ENCODE measurements around the gene SYNGAP1.
"Not testable (repeated sequence)": the region's sequence is repeated elsewhere in the genome, so short reads cannot be mapped to it uniquely, and the experiment has no call there.

Gene SYNGAP1

GRCh38 chr6:33466075-33466735, 46.3 kb downstream of the SYNGAP1 start:
- in situ Hi-C loops (cut with MboI; ENCODE audit: low sequenced_read_pairs) = no loop called here

GRCh38 chr6:33467091-33467490, 47.2 kb downstream of the SYNGAP1 start:
- in situ Hi-C loops (cut with MboI; ENCODE audit: low sequenced_read_pairs) = no loop called here

- in situ Hi-C loops (cut with MboI; ENCODE audit: low sequenced_read_pairs) = no loop called here
Observed at GRCh38 chr6:33469661-33470060, 49.8 kb downstream of the SYNGAP1 start.

- in situ Hi-C loops (cut with MboI; ENCODE audit: low sequenced_read_pairs) = no loop called here
Observed at GRCh38 chr6:33477864-33478263, 58.0 kb downstream of the SYNGAP1 start.

- in situ Hi-C loops (cut with MboI; ENCODE audit: low sequenced_read_pairs) = no loop called here
Observed at GRCh38 chr6:33481192-33481591, 61.3 kb downstream of the SYNGAP1 start.

- in situ Hi-C loops (cut with MboI; ENCODE audit: low sequenced_read_pairs) = not testable (repeated sequence)
Observed at GRCh38 chr6:33482620-33483019, 62.8 kb downstream of the SYNGAP1 start.

GRCh38 chr6:33483678-33484077, 63.8 kb downstream of the SYNGAP1 start:
- in situ Hi-C loops (cut with MboI; ENCODE audit: low sequenced_read_pairs) = no loop called here

GRCh38 chr6:33484673-33485262, 64.9 kb downstream of the SYNGAP1 start:
- in situ Hi-C loops (cut with MboI; ENCODE audit: low sequenced_read_pairs) = not testable (repeated sequence)

GRCh38 chr6:33485680-33486079, 65.8 kb downstream of the SYNGAP1 start:
- in situ Hi-C loops (cut with MboI; ENCODE audit: low sequenced_read_pairs) = not testable (repeated sequence)

- in situ Hi-C loops (cut with MboI; ENCODE audit: low sequenced_read_pairs) = no loop called here
Observed at GRCh38 chr6:33488339-33488738, 68.5 kb downstream of the SYNGAP1 start.

- in situ Hi-C loops (cut with MboI; ENCODE audit: low sequenced_read_pairs) = no loop called here
Observed at GRCh38 chr6:33490198-33490597, 70.3 kb downstream of the SYNGAP1 start.

- in situ Hi-C loops (cut with MboI; ENCODE audit: low sequenced_read_pairs) = no loop called here
Observed at GRCh38 chr6:33490621-33491020, 70.8 kb downstream of the SYNGAP1 start.

- in situ Hi-C loops (cut with MboI; ENCODE audit: low sequenced_read_pairs) = no loop called here
Observed at GRCh38 chr6:33492093-33492492, 72.2 kb downstream of the SYNGAP1 start.

- in situ Hi-C loops (cut with MboI; ENCODE audit: low sequenced_read_pairs) = no loop called here
Observed at GRCh38 chr6:33497157-33497556, 77.3 kb downstream of the SYNGAP1 start.

GRCh38 chr6:33502486-33502885, 82.6 kb downstream of the SYNGAP1 start:
- in situ Hi-C loops (cut with MboI; ENCODE audit: low sequenced_read_pairs) = no loop called here

GRCh38 chr6:33504486-33504885, 84.6 kb downstream of the SYNGAP1 start:
- in situ Hi-C loops (cut with MboI; ENCODE audit: low sequenced_read_pairs) = no loop called here

Data from HL-60/S4 treated with retinoic acid at 250 ng/mL for 4 days and 3 days (cell line).